Naive thymus-derived CD4-positive, alpha-beta T cell (primary cell): ENCODE measurements around the gene PGBD2. TPM values are rescaled to one million over a fixed set of nuclear protein-coding genes. Genes with fewer than 3 reads are reported as not detected.
A peak's percentile ranks its signal among the peaks of the same experiment; 100 is the strongest.

Experiments
- ATAC-seq: fragments of 150-1000 bp; cut with Tn5 transposase; 2 replicates; pipeline ENCODE4 v1.10.0; 2021; ENCODE audit warnings: mild to moderate bottlenecking, moderate library complexity
- CTCF ChIA-PET: fragments of 350-600 bp; sonication (Branson Sonifier 250); formaldehyde crosslinking; loops from one replicate; lab custom pipeline; 2021; ENCODE audit warnings: antibody characterized with exemption; lab: Charles Lee
- POLR2A ChIA-PET: fragments of 350-600 bp; sonication (Branson Sonifier 250); formaldehyde crosslinking; loops from one replicate; lab custom pipeline; 2021; ENCODE audit warnings: antibody characterized with exemption, inconsistent platforms; lab: Charles Lee
- DNase-seq, 9 donors: peaks; one replicate each; pipeline versions ENCODE4 v3.0.0 to v3.0.0-alpha.2; 2020 to 2022; ENCODE audit warnings: mixed read lengths in 1 of 9
- H3K27ac ChIP-seq: one replicate; pipeline ENCODE4 v1.7.0; 2013; ENCODE audit warnings: mild to moderate bottlenecking, low read depth, low read length, moderate library complexity
- H3K27me3 ChIP-seq, 2 donors: one replicate each; pipeline ENCODE4 v1.7.0; 2013; ENCODE audit warnings: low read length in 2 of 2, mild to moderate bottlenecking in 2 of 2, moderate library complexity in 2 of 2; ENCODE audit not compliant: control insufficient read depth in 2 of 2, insufficient read depth in 2 of 2
- H3K36me3 ChIP-seq, 3 experiments: 1 replicate in 2 of 3; 2 replicates in 1 of 3; pipeline ENCODE4 v1.7.0; 2013; ENCODE audit warnings: low read length in 3 of 3, mild to moderate bottlenecking in 3 of 3, moderate library complexity in 1 of 3; ENCODE audit not compliant: insufficient read depth in 3 of 3, control insufficient read depth in 2 of 3
- H3K4me1 ChIP-seq, 2 donors: one replicate each; pipeline ENCODE4 v1.7.0; 2013; ENCODE audit warnings: low read length in 2 of 2, mild to moderate bottlenecking in 2 of 2, moderate library complexity in 1 of 2; ENCODE audit not compliant: control insufficient read depth in 2 of 2, insufficient read depth in 2 of 2
- H3K4me3 ChIP-seq: 2 replicates; pipeline ENCODE4 v1.7.0; 2013; ENCODE audit warnings: mild to moderate bottlenecking, low read length
- H3K9me3 ChIP-seq, 3 experiments: 1 replicate in 2 of 3; 2 replicates in 1 of 3; pipeline ENCODE4 v1.7.0; 2013; ENCODE audit warnings: low read length in 3 of 3; ENCODE audit not compliant: control insufficient read depth in 2 of 3
- H3K27ac Mint-ChIP-seq, 9 donors: one replicate each; pipeline ENCODE4 v1.8.0; 2020 to 2022; ENCODE audit warnings: mixed read lengths in 9 of 9, mild to moderate bottlenecking in 8 of 9, moderate library complexity in 5 of 9, inconsistent platforms in 2 of 9
- H3K27me3 Mint-ChIP-seq, 5 donors: one replicate each; pipeline ENCODE4 v1.8.0; 2021 to 2022; ENCODE audit warnings: mixed read lengths in 5 of 5, mild to moderate bottlenecking in 1 of 5
- H3K36me3 Mint-ChIP-seq, 5 donors: one replicate each; pipeline ENCODE4 v1.8.0; 2020 to 2022; ENCODE audit warnings: mixed read lengths in 5 of 5, mild to moderate bottlenecking in 3 of 5, inconsistent platforms in 1 of 5
- H3K4me1 Mint-ChIP-seq, 7 donors: one replicate each; pipeline ENCODE4 v1.8.0; 2020 to 2022; ENCODE audit warnings: mixed read lengths in 7 of 7, mild to moderate bottlenecking in 3 of 7, inconsistent platforms in 1 of 7
- H3K4me3 Mint-ChIP-seq, 10 donors: one replicate each; pipeline ENCODE4 v1.8.0; 2020 to 2022; ENCODE audit warnings: mild to moderate bottlenecking in 10 of 10, mixed read lengths in 10 of 10, moderate library complexity in 6 of 10, inconsistent platforms in 2 of 10
- H3K9me3 Mint-ChIP-seq, 11 donors: one replicate each; pipeline ENCODE4 v1.8.0; 2020 to 2022; ENCODE audit warnings: mixed read lengths in 11 of 11, mild to moderate bottlenecking in 4 of 11, inconsistent platforms in 1 of 11, moderate library complexity in 1 of 11
- intact Hi-C, 2 donors: fragments of 100-400 bp; cut with micrococcal nuclease; formaldehyde crosslinking; loops; one replicate each; pipeline ENCODE4 v1.15.1; 2023
- polyA plus RNA-seq, 2 donors: library from polyadenylated mRNA; unstranded; fragments of 300-500 nt; fragmentation: Illumina TruSeq; gene quantifications; one replicate each; pipeline ENCODE4 v1.2.3, GENCODE V29; 2021
- total RNA-seq, 6 experiments: library from RNA in 5 of 6; stranded (reverse) in 5 of 6; gene quantifications; 1 replicate in 5 of 6; 2 replicates in 1 of 6; pipeline ENCODE4 v1.2.3 and lab custom pipeline; 2021 to 2026

Gene PGBD2
- total and polyA plus RNA-seq, 7 experiments from 2014 or later, result 2.9 to 19.0 (median 7.6) TPM

- Mint-ChIP-seq H3K4me3 (peak overlapping the region in 8 of 10 donors; percentile 17 to 76 (median 48)), H3K27me3 (peaks cover 0 to 19% (median 0%) of the 10 kb centered on the region in 5 donors), H3K4me1 (peaks cover 8 to 31% (median 23%) of the 10 kb centered on the region in 7 donors), H3K9me3 (peaks cover 0 to 22% (median 0%) of the 10 kb centered on the region in 11 donors), H3K27ac (peak overlapping the region in 4 of 9 donors; percentile 36 to 64 (median 48)), H3K36me3 (peaks cover 0 to 13% (median 0%) of the 10 kb centered on the region in 5 donors)
- Histone ChIP-seq H3K4me3 (no peak overlapping the region), H3K9me3 (no peaks in the 10 kb centered on the region), H3K27me3 (no peaks in the 10 kb centered on the region), H3K4me1 (no peaks in the 10 kb centered on the region), H3K36me3 (peaks cover 0 to 4% (median 0%) of the 10 kb centered on the region in 3 experiments), H3K27ac (no peak overlapping the region)
- ChIA-PET POLR2A (interaction anchor here (4.9 kb wide), 1 partner anchor 10 kb away, joined by 78 read pairs; the partner anchor contains the start of gene ZNF692), CTCF (interaction anchor here (0.8 to 0.9 kb wide), 2 partner anchors 14 to 30 kb away, joined by 3 read pairs; no protein-coding TSS in a partner anchor)
- intact Hi-C loops, result no loop called here
- DNase-seq (no peak), ATAC-seq (no peak)
Observed at GRCh38 chr1:248871837-248872401, 34.1 kb upstream of the PGBD2 start.

- Mint-ChIP-seq H3K4me3 (peak overlapping the region; percentile 85 to 100 (median 97)), H3K4me1 (peaks cover 8 to 31% (median 23%) of the 10 kb centered on the region in 7 donors), H3K36me3 (peaks cover 0 to 13% (median 0%) of the 10 kb centered on the region in 5 donors), H3K27me3 (peaks cover 0 to 24% (median 0%) of the 10 kb centered on the region in 5 donors), H3K27ac (peak overlapping the region; percentile 91 to 100 (median 99)), H3K9me3 (peaks cover 0 to 22% (median 0%) of the 10 kb centered on the region in 11 donors)
- peaks cover 0 to 4% (median 0%) of the 10 kb centered on the region in 3 experiments for H3K36me3 ChIP-seq
- ChIA-PET POLR2A (interaction anchor here (1.1 to 4.9 kb wide), 6 partner anchors 11 to 47 kb away, joined by 3 to 78 read pairs (median 8); partner anchors contain the start of genes SH3BP5L, ZNF672 and ZNF692), CTCF (interaction anchor here (0.8 to 2.2 kb wide), 3 partner anchors 11 to 31 kb away, joined by 3 to 11 read pairs (median 3); partner anchors contain the start of gene ZNF692)
- no peaks in the 10 kb centered on the region for H3K4me1 ChIP-seq
- peak in 7 of 9 donors; percentile 22 to 60 (median 44) for DNase-seq
- intact Hi-C loops, result loop anchor here (1.0 kb wide), 5 partner anchors 10 to 47 kb away; partner anchors contain the start of genes ZNF692 (in 2 of the 2), PGBD2 (in 1 of the 2) and ZNF672 (in 1 of the 2)
- H3K9me3 ChIP-seq, result no peaks in the 10 kb centered on the region
- peak overlapping the region; percentile 76 for H3K27ac ChIP-seq
- peak; percentile 40 for ATAC-seq
- H3K27me3 ChIP-seq, result no peaks in the 10 kb centered on the region
- H3K4me3 ChIP-seq, result peak overlapping the region; percentile 86
Observed at GRCh38 chr1:248872752-248873408, 33.2 kb upstream of the PGBD2 start.

- H3K27ac Mint-ChIP-seq, result peak overlapping the region; percentile 91 to 100 (median 99)
- peaks cover 0 to 22% (median 0%) of the 10 kb centered on the region in 11 donors for H3K9me3 Mint-ChIP-seq
- H3K4me3 Mint-ChIP-seq, result peak overlapping the region; percentile 85 to 100 (median 97)
- peaks cover 0 to 26% (median 0%) of the 10 kb centered on the region in 5 donors for H3K27me3 Mint-ChIP-seq
- H3K36me3 ChIP-seq, result peaks cover 0 to 4% (median 0%) of the 10 kb centered on the region in 3 experiments
- peak overlapping the region; percentile 76 for H3K27ac ChIP-seq
- no peaks in the 10 kb centered on the region for H3K4me1 ChIP-seq
- ATAC-seq, result peak; percentile 84
- intact Hi-C loops, result loop anchor here (1.0 kb wide), 5 partner anchors 10 to 47 kb away; partner anchors contain the start of genes ZNF692 (in 2 of the 2), PGBD2 (in 1 of the 2) and ZNF672 (in 1 of the 2)
- H3K27me3 ChIP-seq, result no peaks in the 10 kb centered on the region
- DNase-seq, result peak; percentile 80 to 99 (median 91)
- H3K9me3 ChIP-seq, result no peaks in the 10 kb centered on the region
- POLR2A ChIA-PET, result interaction anchor here (0.6 to 4.9 kb wide), 10 partner anchors 11 to 61 kb away, joined by 3 to 78 read pairs (median 4); partner anchors contain the start of genes SH3BP5L, ZNF672 and ZNF692
- peaks cover 8 to 31% (median 23%) of the 10 kb centered on the region in 7 donors for H3K4me1 Mint-ChIP-seq
- peak overlapping the region; percentile 86 for H3K4me3 ChIP-seq
- H3K36me3 Mint-ChIP-seq, result peaks cover 0 to 13% (median 0%) of the 10 kb centered on the region in 5 donors
- CTCF ChIA-PET, result interaction anchor here (0.6 to 2.2 kb wide), 3 partner anchors 11 to 48 kb away, joined by 3 to 11 read pairs (median 3); partner anchors contain the start of gene ZNF692
Observed at GRCh38 chr1:248873409-248873992, 32.5 kb upstream of the PGBD2 start.

GRCh38 chr1:248873993-248874533 is 32.0 kb upstream of the PGBD2 start:
- intact Hi-C loops, result loop anchor here (1.0 kb wide), 5 partner anchors 11 to 48 kb away; partner anchors contain the start of genes PGBD2 (in 2 of the 2), ZNF672 (in 2 of the 2) and ZNF692 (in 2 of the 2)
- Mint-ChIP-seq H3K27me3 (peaks cover 0 to 26% (median 0%) of the 10 kb centered on the region in 5 donors), H3K4me3 (peak overlapping the region; percentile 85 to 100 (median 97)), H3K27ac (peak overlapping the region; percentile 91 to 100 (median 99)), H3K36me3 (peaks cover 0 to 13% (median 0%) of the 10 kb centered on the region in 5 donors), H3K4me1 (peaks cover 8 to 31% (median 23%) of the 10 kb centered on the region in 7 donors), H3K9me3 (peaks cover 0 to 22% (median 0%) of the 10 kb centered on the region in 11 donors)
- peak; percentile 82 to 94 (median 90) for DNase-seq
- Histone ChIP-seq H3K4me1 (no peaks in the 10 kb centered on the region), H3K36me3 (peaks cover 0 to 4% (median 0%) of the 10 kb centered on the region in 3 experiments), H3K9me3 (no peaks in the 10 kb centered on the region), H3K27ac (peak overlapping the region; percentile 76), H3K4me3 (peak overlapping the region; percentile 86), H3K27me3 (no peaks in the 10 kb centered on the region)
- peak; percentile 80 for ATAC-seq
- POLR2A ChIA-PET, result interaction anchor here (0.6 to 4.9 kb wide), 12 partner anchors 12 to 62 kb away, joined by 3 to 78 read pairs (median 4); partner anchors contain the start of genes SH3BP5L, ZNF672 and ZNF692
- CTCF ChIA-PET, result interaction anchor here (0.6 to 2.2 kb wide), 2 partner anchors 15 to 49 kb away, joined by 3 to 11 read pairs; partner anchors contain the start of gene ZNF692

GRCh38 chr1:248881261-248881660 is 24.8 kb upstream of the PGBD2 start:
- Mint-ChIP-seq H3K27ac (peak overlapping the region in 1 of 9 donors; percentile 14), H3K27me3 (peaks cover 0 to 47% (median 0%) of the 10 kb centered on the region in 5 donors), H3K9me3 (no peaks in the 10 kb centered on the region), H3K36me3 (no peaks in the 10 kb centered on the region), H3K4me3 (no peak overlapping the region), H3K4me1 (peaks cover 0 to 4% (median 0%) of the 10 kb centered on the region in 7 donors)
- ATAC-seq (no peak), DNase-seq (no peak)
- Histone ChIP-seq H3K4me1 (no peaks in the 10 kb centered on the region), H3K27me3 (no peaks in the 10 kb centered on the region), H3K4me3 (no peak overlapping the region), H3K27ac (no peak overlapping the region), H3K36me3 (no peaks in the 10 kb centered on the region), H3K9me3 (no peaks in the 10 kb centered on the region)
- intact Hi-C loops, result no loop called here
- POLR2A ChIA-PET, result interaction anchor here (1.1 kb wide), 1 partner anchor 50 kb away, joined by 3 read pairs; no protein-coding TSS in a partner anchor
- CTCF ChIA-PET, result no interaction called here
